GM19397 (cell line): ENCODE measurements around the gene KRT77.
"Not testable (repeated sequence)": the region's sequence is repeated elsewhere in the genome, so short reads cannot be mapped to it uniquely, and the experiment has no call there.

ENCODE experiments used
- ATAC-seq: cut with Tn5 transposase; IDR thresholded peaks from one replicate; pipeline ENCODE4 v1.9.1; 2021; ENCODE audit warnings: mild to moderate bottlenecking, moderate library complexity; ENCODE audit not compliant: unreplicated experiment

The KRT77 gene

GRCh38 chr12:52679875-52680274, 23.4 kb downstream of the KRT77 start:
- no peak for ATAC-seq

DNA sequence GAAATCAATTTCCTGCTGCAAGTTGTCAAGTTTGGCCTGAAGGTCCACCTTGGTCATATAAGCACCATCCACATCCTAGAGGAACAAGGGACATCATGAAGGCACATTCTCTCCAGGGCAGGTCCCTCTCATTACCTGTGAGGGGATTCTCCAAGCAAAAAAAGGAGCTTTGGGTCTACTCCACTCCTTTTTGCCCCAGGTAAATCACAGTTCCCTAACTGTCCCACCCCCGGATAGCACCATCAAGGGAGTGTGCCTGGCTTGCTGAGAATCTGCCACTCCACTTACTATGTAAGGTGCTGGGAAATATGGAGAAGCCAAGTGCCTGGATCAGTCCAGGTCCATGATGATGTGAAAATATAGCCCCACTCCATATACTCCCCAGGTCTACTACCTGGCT, 25.7 kb downstream of the KRT77 start:
- ATAC-seq, result no peak

GRCh38 chr12:52677126-52677525, 26.2 kb downstream of the KRT77 start:
- ATAC-seq, result no peak

DNA sequence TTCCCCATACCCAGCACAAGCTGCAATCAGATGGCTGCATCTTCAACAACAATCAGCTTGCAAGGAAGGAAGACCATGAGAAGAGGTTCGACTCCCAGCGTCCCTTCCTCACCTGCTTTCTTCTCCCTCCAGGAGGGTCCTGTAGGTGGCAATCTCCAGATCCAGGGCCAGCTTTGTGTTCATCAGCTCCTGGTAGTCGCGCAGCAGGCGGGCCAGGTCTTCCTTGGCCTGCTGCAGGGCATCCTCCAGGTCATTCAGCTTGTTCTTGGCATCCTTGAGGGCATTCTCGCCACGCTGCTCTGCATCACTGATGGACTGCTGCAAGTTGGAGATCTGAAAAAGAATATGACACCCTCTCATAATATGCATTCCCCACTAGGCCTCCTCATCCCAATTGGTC, 27.2 kb downstream of the KRT77 start:
- no peak for ATAC-seq

- no peak for ATAC-seq
Observed at GRCh38 chr12:52675301-52675701, 28.0 kb downstream of the KRT77 start.

GRCh38 chr12:52674433-52674775, 28.9 kb downstream of the KRT77 start:
- no peak for ATAC-seq

DNA sequence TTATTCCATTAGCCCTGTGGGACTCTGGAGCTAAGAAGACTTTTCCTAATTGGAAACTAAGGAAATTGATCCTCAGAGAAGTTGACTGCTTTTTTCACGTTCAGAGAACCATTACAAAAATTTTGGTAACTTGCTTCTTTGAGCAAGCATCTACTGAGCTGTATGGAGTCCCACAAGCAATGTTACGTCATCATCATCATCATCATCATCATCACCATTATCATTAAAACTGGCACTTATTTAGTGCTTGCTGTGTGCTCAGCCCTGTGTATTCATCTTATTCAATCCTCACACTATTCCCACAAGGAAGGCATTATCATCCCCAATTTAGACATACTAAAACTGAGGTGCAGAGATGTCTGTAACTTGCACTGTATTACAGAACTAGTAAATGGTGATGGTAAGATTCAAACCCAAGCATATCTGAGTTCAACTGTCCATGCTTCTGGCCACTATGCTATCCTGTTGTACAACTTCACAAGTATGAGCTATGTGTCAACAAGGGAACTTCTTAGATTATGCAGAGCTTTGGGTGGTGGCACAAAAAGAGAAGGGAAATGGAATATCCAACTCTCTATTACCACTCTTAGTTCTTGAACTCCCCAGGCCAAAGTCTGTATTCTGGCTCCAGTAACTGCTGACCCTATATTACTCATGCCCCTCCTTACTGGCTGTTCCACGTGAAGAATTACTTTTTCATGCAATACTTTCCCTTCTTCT, 29.5 kb downstream of the KRT77 start:
- no peak for ATAC-seq

GRCh38 chr12:52673217-52673616, 30.1 kb downstream of the KRT77 start:
- ATAC-seq, result no peak

- ATAC-seq, result no peak
Observed at GRCh38 chr12:52672321-52672933, 30.9 kb downstream of the KRT77 start.

DNA sequence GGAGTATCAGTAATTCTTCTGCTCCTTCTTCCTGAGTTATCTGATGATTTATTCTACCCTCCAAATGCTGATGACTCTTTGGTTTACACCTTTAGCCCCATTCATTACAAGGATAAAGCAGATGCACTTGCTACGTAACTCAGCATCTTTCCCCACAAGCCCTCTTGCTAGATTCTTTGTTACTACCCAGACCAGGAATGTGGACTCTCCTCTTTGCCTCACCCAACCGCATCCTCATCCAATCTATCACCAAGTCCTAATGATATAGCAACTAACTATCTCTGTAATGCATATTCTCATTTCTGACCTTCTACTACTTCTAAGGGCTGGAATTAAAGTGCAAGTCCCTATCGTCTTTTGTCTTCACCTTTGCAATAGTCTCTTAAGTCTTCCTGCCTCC, 32.4 kb downstream of the KRT77 start:
- ATAC-seq, result no peak

DNA sequence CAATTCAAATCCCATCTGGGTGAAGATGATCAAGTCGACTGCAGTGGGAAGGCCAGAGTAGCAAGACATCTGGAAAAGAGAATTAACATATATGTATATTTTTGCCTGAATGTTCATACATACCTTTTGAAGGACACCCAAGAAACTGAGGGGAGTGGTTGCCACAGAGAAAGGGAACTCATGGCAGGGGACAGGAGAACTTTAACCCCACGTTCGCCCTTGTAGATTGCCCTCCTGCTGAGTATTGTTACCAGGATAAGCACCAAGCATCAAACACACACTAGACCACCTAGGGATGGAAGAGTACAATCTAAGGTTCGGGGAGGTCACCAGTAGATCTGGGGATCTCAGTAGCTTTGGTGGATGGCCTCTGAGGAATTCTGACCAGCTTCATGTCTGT, 32.8 kb downstream of the KRT77 start:
- no peak for ATAC-seq

DNA sequence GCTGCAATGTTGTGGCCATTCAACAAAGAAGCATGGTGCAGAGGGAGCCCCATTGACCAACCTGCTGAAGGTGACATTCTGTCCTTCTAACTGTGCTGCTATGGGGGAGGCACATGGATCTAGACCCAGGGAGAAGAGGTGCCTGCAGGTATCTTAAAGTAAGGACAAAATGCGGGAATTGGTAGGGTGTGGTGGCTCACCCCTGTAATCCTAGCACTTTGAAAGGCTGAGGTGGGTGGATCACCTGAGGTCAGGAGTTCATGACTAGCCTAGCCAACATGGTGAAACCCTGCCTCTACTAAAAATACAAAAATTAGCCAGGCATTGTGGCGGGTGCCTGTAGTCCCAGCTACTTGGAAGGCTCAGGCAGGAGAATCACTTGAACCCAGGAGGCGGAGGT, 33.4 kb downstream of the KRT77 start:
- ATAC-seq, result not testable (repeated sequence)

DNA sequence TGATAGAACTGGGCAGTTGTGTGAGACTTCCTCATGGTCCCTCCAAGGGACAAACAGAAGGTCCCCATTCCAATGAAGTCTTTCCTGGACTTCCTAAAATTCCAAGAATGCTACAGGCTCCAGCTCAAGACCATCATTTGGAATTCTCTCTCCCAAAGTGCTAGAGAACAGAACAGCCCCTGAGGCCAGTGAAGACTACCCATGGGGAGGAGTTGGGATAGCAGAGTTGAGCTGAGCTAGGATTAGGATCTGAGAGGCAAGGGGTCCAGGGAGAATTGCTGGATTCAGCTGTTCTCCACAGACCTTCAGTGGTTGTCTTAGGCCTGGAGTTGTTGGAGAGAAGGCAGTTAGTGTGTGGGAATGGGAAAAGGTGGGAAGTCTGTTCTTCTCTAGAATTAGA, 33.9 kb downstream of the KRT77 start:
- no peak for ATAC-seq

DNA sequence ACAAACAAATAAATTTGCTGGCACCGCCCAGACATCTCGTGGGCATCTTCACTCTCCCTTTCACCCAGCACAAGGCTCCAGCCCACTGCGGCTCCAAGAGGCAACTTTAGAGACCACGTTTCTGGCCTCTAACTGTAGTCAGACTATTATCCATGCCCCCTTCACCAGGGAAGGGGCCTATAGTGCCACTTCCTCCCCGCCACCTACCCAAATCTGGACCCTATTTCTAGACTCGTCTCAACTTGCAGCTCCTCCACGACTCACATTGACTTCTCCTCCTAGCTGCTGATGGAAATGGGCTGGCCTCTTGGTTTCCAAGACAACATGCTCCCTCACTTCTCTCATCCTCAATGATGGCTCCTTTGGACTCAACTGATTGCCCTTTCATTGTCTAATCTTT, 35.4 kb downstream of the KRT77 start:
- no peak for ATAC-seq

- no peak for ATAC-seq
Observed at GRCh38 chr12:52667509-52667908, 35.8 kb downstream of the KRT77 start.

DNA sequence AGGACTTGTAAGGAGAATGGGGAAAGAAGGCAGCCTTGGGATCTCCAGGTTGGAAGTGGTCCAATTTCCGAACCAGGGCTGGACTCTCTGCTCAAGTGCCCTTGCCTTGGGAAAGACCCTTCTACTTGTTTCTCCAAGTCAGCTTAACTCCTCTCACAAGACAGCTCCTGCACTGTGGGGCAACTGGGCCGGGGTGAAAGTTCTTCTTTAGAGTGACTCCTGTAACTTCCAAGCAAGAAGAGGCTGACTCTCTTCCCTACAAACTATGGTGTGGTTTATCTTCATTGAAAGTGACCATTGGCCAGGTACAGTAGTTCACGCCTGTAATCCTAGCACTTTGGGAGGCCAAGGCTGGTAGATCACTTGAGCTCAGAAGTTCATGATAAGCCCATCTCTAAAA, 36.9 kb downstream of the KRT77 start:
- ATAC-seq, result no peak

GRCh38 chr12:52663420-52663819, 39.9 kb downstream of the KRT77 start:
- no peak for ATAC-seq

GRCh38 chr12:52662918-52663229, 40.5 kb downstream of the KRT77 start:
- no peak for ATAC-seq

- no peak for ATAC-seq
Observed at GRCh38 chr12:52662093-52662917, 41.0 kb downstream of the KRT77 start.

DNA sequence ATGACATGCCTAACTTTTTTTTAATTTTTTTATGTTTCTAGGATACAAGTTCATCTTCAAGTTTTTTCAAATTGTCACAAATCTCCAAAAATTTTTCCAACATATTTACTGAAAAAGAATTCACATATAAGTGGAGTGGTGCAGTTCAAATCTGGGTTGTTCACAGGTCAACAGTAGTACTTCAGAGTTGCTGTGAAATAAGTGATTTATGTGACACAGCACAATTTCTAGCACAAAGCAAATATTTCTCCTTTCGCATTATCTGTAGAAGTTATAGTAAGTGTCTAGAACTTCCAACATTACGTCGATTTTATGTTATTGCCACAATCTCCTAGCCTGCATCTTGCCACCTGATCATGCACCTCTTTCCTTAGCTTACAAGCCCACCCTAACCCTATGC, 41.7 kb downstream of the KRT77 start:
- no peak for ATAC-seq

DNA sequence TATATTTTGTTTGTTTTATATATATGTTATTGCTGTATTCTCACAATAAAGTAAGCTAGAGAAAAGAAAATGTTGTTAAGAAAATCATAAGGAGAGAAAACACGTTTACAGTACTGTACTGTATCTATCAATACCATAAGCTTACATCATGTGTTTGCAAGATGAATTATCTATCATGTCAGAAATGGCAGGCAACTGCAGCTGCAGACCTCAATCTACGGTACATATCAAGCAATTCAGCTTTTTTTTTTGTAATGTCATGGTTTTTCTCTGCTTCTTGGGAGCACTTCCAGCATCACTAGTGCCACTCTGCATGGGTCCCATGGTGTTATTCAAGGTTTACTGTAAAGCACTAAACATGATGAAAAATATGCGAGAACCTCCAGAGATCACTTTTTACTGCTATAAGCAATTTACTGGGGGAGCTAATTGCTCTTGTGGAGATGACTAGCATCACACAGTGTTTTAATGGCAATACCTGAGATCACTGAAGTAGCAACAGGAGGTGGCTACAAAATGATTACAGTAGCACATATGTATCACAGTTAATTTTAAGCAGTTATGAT, 42.3 kb downstream of the KRT77 start:
- no peak for ATAC-seq

GRCh38 chr12:52659951-52660350, 43.4 kb downstream of the KRT77 start:
- ATAC-seq, result no peak
